NCI-H2107 (cell line): ENCODE data around the gene IFITM10.
"Not testable (repeated sequence)": the region's sequence is repeated elsewhere in the genome, so short reads cannot be mapped to it uniquely, and the experiment has no call there.

Experiments used
- DNase-seq: peaks from one replicate; lab custom pipeline; 2025; lab: John Stamatoyannopoulos, UW

IFITM10 gene

DNA sequence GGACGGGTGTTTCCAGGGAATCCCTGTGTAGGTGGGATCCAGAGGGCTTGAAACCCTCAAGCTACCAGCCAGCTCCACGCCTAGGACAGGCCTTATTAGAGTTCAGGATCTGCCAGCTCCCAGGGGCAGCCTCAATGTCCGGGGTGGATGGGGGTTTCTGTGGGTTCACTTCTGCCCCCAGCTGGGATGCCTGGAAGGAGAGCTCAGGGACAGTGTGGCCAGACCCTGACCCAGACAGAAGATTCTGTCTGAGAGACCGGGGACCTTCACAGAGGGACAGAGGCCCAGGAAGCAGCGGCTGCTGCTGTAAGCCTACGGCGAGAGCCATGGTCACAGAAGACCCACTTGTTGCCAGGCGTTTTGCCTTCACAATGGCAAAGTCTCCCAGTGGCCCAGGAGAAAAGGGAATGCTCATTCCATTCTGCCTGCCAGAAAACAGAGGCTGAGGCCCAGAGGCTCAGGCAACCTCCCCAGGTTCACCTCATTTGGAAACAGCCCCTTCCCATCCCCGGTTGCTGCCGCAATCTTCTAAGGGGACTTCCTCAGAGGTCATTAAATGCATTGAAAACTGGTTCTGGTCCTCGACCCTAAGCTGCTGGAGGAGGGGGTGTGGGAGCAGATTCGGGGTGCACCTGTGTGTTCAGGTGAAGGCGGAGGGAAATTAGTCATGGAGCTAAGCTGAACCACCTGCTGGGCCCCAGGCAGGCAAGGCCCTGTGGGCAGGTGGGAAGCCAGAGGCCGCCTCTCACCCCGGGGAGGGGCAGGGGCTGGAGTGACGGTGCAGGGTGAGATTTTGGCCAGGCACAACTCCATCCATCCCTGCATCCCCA, 58.3 kb downstream of the IFITM10 start:
- DNase-seq = no peak

DNA sequence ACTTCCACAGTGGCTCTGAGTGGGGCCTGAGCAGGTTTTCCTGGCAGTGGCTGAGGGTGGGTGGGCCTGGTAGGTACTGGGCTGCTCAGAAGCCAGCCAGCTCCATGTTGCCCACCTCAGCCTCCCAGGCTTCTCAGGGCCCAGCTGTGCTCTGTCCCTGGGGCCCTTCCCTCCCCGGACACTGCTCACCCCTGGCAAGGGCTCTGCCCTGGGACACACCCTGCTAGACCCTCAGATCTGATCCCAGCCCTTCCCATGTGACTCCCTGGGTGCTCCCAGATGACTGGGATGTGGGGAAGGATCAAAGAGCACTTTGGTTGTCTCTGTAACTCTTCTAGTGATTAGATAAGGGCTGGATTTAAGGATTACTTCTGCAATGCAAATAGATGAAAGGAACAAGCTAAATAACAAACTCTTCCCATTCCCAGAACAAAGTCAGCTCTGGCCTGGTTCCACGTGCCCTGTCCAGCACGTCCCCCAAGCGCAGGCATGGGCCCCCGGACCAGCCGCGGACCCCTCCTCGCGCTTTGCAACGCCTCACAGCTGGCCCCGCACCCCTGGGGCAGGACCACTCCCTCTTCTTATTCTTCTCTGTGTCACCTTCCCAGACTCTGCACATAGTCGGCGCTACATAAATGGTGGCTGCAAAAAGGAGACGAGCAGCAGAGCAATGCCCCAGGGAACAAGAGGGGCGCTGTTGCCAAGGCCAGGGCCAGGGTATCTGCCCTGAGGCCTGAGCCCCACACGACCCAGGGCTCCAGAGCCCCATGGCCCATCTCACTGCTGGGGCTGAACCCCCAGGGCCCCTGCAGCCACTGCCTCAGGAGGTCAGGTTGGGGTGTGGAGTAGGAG, 59.1 kb downstream of the IFITM10 start:
- DNase-seq = no peak

GRCh38 chr11:1690167-1691025, 60.0 kb downstream of the IFITM10 start:
- DNase-seq = no peak

DNA sequence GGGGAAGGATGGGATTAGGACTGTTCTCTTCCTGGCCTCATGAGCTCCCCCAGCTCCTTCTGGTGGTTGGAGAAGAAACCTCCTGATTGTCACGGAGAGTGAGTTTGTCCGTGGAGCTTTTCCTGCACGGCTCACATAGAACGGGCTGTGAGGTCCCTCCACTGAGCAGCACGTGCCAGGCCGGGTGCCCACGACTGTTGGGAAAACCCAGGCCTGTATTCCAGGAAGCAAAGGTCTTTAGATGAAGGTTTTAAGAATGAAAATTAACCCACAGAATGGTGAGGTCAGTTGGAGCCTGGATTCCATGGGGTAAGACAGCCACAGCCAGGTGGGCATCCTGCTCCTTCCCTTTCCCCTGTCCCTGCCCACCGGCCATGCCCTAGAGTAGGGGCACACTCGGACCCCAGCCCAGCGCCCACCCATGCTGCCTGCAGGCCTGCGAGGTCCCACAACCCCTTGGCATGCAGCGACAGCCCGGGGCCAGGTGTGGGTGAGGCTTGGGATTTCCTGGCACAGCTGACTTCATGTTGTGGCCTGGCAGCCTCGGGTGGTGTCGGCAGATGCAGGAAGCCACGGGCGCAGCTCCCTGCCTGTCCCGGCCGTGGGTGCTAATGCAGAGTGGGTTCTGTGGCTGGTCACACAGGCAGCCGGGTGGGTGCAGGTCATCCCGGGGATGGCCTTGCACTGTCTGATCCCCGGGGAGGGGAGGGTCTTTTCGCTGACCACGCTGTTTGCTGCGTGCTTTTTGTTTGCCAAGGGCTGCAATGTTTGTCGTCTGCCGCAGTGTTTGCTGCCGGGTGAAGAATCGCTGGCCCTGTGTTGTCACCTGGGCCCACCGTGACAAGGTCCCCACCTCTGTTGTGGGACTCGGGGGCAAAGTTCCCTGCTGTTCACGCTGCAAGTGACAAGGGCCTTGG, 60.9 kb downstream of the IFITM10 start:
- not testable (repeated sequence) for DNase-seq

- DNase-seq = not testable (repeated sequence)
These were observed 62.0 kb downstream of the IFITM10 start for GRCh38 chr11:1688336-1688947.

- DNase-seq = not testable (repeated sequence)
These were observed 64.2 kb downstream of the IFITM10 start for GRCh38 chr11:1686220-1686619.

- not testable (repeated sequence) for DNase-seq
These were observed 65.2 kb downstream of the IFITM10 start for GRCh38 chr11:1684886-1685874.

- DNase-seq = not testable (repeated sequence)
These were observed 66.4 kb downstream of the IFITM10 start for GRCh38 chr11:1683904-1684572.

DNA sequence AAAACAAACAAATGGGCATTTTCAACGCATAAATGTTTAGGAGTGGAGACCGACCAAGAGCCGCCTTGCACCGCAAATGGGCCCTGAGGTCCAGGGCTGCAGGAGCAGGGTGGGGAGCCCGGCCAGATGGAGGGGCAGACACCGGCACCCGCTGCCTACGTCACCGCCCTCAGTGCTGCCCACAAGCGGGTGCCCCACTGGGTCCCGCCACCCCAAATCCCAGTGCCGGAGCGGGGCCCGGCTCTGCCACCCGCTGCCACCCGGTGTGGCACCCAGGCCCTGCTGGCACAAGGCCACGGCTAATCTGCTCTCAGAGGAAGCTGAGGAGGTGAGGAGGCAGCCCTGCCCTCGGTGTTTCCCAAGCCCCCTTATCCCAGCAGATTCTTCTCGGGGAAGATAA, 67.2 kb downstream of the IFITM10 start:
- not testable (repeated sequence) for DNase-seq
